ENCODE measurements around the gene EPB41.
"Not testable (repeated sequence)": the region's sequence is repeated elsewhere in the genome, so short reads cannot be mapped to it uniquely, and the experiment has no call there.

EPB41 gene

DNA sequence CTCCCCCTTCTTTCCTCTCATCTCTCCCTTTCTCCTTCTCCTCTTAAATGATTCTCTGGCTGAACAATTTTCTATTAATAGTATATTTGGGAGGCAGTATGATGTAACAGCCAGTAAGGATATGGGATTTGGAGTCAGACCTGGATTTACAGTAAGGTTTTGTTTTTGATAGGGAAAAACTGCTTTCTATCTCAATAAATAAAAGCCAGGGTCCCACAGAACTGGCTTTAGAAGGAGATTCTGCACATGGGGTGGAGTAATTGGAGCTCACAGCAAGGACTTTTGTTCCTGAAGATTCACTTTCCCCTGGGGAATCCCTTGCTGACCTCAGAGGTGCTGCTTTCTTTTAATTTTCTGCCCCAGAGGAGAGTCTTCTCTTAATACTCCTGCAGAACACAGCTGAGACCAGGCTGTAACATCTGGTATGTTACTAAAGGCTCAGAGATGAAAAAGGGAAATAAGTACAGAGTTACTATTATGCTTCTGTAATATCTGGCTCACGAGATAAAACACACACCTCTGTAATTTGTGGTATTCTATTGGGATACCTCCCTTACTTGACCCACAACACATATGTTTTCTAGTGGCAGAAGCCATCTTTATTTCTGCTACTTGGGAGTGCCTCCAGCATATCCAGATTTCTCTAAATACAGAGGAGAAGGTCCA, 13.4 kb downstream of the EPB41 start:
- no peak for DNase-seq (ENCODE audit: low read depth)

DNA sequence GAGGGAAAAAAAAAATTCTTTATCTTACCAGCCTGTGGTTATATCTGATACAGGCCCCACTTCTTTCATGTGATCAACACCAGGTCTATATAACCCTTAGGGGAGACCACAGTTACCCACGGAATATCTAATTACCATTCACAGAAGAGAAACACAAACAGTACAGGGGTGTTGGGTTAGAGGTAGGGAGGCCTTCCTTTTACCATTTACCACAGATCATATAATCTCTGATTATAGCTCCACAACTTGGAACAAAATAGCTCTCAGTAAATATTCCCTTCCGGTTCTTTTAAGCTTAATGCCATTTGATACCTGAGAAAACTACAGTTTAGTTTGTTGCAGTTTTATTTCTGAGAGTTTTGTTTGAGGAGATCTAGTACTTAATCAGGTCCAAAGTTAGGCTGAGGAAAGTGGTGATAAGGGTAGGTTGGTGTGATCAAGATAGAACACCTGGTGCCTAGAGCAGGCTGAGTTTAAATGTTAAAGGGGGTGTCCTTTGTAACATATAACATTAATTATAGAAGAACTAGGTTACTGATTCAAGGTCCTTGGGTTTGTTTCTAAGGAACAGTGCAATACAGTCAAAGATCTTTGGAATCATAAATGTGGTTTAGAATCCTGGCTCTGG, 14.1 kb downstream of the EPB41 start:
- no peak for DNase-seq (ENCODE audit: low read depth)

DNA sequence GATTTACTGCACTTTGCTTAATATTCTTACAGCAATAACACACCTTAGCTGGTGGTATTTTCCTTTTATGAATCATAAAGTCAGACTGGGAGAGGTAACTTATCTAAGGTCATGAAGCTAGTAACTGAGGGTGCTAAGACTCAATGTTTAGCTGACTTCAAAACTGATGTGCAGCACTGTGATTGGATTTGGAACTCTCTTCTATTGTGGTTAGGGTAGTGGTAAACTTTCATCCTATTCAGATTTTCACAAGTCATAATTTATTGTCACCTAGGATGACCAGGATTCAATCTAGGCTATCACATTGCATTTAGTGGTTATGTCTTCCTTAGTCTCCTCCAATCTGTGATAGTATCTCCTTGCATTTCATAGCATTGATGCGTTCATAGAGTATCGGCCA, 18.9 kb downstream of the EPB41 start:
- no peak for DNase-seq (ENCODE audit: low read depth)

DNA sequence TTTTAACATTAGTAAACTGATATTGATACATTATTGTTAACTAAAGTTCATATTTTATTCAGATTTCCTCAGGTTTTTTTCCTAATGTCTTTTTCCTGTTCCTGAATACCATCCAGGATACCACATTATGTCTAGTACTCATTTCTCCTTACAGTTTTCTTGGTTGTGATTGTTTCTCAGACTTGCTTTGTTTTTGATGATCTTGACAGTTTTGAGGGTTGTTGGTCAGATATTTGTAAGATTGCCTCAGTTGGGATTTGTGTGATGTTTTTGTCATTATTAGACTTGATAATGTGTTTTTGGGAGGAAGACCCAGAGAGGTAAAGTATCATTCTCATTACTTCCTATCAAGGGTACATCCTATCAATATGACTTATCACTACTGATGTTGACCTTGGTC, 19.5 kb downstream of the EPB41 start:
- no peak for DNase-seq (ENCODE audit: low read depth)

DNA sequence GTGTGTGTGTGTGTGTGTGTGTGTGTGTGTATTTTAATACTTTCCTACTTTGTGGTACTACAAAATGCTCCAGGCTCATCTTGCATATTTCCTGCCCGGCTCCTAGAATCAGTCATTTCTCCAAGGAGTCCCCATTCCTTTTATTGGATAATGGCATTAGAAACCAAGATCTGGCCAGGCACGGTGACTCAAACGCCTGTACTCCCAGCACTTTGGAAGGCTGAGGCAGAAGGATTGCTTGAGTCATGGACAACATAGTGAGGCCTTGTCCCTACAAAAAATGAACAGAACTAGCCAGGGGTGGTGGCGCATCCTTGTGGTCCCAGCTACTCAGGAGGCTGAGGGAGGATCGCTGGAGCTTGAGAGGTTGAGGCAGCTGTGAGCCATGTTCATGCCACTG, 20.3 kb downstream of the EPB41 start:
- no peak for DNase-seq (ENCODE audit: low read depth)

DNA sequence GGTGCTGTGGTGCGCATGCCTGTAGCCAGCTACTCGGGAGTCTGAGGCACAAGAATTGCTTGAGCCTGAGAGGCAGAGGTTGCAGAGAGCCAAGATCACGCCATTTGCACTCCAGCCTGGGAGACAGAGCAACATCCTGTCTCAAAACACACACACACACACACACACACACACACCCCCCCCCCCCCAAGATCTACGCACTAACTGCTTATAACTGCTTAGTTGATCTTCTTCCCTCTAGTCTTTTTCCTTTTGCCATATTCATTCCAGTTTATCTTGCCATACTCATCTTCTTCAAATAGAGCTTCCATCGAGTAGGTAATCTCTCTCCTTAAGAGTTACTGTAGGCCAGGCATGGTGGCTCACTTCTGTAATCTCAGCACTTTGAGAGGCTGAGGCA, 20.9 kb downstream of the EPB41 start:
- DNase-seq (ENCODE audit: low read depth) = no peak

DNA sequence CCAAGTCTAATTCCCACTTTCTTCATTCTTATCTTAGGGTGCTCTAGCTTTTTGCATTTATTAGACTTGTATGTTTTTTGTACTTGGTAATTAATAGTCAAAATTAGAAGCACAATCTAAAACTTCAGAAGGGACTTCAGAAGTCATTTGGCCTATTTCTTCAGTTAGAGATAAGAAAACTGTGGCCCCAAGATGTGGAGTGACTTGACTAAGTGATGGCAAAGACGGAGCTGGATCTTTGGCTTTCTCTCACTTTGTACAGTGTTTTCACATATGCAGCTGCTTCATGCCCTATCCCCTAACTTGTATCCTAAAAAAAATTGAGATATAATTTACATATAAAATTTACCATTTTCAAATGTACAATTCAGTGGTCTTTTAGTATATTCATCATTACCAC, 21.7 kb downstream of the EPB41 start:
- no peak for DNase-seq (ENCODE audit: low read depth)

DNA sequence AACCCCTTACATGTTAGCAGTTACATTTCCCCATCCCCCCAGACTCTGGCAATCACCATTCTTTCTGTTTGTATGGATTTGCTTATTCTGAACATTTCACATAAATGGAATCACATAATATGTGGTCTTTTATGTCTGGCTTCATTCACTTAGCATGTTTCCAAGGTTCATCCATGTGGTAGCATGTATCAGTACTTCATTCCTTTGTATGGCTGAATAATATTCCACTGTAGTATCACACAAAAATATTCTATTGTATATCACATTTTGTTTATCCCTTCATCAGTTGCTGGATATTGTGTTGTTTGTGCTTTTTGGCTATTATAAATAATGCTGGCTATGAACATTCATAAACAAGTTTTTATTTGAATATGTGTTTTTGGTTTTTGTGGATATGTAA, 22.2 kb downstream of the EPB41 start:
- DNase-seq (ENCODE audit: low read depth) = no peak

DNA sequence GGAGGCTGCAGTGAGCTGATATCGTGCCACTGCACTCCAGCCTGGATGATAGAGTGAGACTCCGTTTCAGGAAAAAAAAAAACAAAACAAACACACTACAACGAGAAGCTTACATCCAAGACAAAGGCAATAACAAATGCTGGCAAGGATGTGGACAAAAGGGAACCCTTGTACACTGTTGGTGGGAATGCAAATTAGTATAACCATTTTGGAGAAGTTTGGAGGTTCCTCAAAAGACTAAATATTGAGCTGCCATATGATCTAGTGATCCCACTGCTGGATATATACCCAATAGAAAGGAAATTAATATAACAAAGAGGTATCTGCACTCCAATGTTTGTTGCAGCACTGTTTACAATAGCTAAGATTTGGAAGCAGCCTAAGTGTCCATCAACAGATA, 29.2 kb downstream of the EPB41 start:
- not testable (repeated sequence) for DNase-seq (ENCODE audit: low read depth)

DNA sequence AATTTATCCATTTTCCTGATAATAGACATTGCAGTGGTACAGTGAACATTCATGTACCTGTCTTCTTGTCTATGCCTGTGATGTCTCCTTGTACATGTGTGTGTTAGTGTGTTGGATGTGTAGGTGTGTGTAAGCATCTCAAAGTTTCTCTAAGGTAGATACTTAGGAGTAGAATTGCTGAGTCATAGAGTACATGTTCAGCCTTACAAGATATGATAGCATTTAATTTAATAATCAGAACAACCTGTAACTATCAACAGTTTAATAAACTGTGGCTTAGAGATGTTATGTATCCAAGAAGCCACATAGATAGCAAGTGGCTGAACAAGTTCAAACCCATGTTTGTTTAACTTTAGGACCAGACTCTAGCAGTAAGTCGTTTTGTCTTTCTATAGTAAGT, 35.6 kb downstream of the EPB41 start:
- DNase-seq (ENCODE audit: low read depth) = no peak

DNA sequence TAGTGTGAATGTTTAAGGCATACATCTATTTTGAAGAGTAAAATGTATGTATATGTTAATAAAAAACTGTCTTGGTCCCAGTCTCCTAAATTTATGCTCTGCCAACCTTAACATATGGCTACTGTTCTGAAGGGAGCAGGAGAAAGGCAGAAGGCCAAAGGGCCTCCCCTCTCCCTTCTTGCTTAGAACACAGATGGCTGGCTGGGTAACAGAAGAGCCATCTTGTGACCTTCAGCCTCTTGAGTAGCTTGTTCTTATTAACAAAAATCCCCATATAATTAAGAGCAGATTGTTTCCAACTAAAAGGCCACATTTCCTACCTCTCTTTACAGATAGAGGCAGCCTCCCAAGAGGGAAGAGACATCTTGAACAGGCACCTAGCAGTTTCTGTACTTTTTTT, 36.1 kb downstream of the EPB41 start:
- no peak for DNase-seq (ENCODE audit: low read depth)

DNA sequence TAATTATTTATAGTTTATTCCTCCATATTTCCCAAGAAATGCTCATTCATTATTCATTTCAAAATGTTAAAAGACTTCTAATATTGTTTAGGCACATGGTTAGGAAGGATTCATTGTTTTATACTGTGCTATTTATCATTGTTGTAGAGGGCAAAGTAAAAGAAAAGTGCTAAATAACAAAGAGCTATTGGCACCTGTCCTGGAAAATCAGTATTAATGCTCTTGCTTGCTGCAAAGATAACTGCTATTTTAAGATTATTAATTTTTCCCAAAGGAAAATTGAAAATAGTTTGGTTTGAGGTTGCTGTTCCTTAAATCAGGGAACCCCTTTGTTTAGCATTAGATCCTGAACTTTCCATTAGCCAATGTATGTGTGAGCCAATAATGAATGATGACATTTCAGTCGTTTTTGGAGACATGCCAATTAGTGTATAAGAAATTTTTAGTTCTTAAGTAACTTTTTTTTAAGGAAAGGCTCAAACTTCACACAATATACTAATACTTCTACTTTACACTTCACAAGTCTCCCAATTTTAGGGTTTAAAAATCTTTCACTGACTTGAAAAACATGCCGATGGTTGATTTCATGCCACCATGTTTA, 39.9 kb downstream of the EPB41 start:
- DNase-seq (ENCODE audit: low read depth) = no peak

DNA sequence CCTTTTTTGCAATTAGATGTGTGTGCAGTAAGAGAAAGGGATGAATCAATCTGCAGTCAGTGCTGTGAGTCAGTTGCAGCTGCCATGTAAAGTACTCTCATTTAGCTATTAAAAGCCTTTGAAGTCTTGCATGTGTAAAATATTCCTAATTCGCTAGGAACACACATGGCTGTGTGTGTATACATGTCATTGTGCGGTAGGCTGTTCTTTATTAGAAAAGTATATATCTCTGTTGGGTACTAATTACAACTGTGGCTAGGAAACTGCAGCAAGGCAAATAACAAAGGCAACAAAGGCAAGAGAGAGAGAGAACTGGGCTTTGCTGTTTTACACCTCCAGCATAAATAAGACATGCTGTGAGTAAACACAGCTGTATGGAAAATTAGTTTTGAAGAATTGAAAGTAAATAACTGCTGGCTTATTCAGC, 41.7 kb downstream of the EPB41 start:
- no peak for DNase-seq (ENCODE audit: low read depth)

DNA sequence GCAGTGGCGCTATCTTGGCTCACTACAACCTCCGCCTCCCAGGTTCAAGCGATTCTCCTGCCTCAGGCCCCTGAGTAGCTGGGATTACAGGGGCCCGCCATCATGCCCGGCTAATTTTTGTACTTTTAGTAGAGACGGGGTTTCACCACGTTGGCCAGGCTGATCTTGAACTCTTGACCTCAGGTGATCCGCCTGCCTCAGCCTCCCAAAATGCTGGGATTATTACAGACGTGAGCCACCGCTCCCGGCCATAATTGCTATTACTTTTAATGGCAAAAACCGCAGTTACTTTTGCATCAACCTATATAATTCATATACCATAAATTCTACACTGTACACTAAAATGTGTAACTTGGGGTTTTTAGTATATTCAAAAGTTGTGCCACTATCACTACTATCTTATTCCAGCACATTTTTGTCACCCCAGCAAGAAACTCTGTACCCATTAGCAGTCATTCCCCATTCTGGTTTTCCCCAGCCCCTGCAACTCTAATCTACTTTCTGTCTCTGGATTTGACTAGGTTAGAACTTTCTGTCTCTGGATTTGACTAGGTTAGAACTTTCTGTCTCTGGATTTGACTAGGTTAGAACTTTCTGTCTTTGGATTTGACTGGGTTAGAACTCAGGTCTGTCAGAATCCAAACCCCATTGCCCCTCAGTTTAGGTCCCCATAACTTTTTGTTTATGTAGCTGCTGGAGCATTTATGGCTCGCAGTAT, 47.9 kb downstream of the EPB41 start:
- DNase-seq (ENCODE audit: low read depth) = not testable (repeated sequence)

DNA sequence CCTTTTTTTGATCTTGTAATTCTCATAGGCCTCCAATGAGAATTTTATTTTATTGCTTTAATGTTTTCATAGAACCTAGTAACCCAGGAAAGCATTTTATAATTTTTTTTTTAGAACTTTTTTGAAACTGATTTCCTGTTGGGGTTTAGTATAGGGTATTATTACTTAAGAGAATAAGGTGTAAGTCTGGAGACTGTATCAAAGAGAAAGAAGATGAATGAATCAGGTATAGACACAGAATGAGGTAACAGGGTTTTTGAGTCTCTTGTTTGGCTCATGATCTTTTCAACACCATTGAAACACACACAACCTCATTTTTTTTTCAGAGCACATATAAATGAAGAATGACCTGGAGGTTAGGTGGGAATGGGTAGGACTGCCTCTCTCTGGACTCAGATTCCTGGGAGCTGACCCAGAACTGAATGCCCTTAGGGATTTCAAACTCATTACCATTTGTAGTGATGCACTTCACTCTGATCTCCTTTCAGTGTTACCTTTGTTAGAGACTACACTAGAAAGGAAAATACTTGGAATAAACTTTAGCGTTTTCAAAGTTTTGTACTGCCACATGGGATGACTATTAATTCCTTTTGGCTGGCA, 51.0 kb downstream of the EPB41 start:
- no peak for DNase-seq (ENCODE audit: low read depth)

DNA sequence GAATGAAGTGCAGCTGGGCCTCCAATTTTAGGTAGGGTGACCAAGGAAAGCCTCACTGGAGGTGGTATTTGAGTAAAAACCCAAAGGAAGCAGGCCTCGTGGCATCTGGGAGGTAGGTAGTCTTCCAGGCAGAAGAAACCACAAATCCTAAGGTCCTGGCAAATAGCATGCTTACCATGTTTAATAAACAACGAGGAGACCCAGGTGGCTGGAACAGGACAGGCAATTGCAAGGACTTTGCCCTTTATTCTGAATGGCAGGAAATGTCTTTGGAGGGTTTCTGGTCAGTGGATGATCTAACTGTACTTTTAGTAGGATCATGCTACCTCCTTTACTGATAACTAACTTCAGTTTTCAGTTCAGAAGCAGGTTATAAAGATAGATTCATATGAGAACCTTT, 52.2 kb downstream of the EPB41 start:
- no peak for DNase-seq (ENCODE audit: low read depth)

DNA sequence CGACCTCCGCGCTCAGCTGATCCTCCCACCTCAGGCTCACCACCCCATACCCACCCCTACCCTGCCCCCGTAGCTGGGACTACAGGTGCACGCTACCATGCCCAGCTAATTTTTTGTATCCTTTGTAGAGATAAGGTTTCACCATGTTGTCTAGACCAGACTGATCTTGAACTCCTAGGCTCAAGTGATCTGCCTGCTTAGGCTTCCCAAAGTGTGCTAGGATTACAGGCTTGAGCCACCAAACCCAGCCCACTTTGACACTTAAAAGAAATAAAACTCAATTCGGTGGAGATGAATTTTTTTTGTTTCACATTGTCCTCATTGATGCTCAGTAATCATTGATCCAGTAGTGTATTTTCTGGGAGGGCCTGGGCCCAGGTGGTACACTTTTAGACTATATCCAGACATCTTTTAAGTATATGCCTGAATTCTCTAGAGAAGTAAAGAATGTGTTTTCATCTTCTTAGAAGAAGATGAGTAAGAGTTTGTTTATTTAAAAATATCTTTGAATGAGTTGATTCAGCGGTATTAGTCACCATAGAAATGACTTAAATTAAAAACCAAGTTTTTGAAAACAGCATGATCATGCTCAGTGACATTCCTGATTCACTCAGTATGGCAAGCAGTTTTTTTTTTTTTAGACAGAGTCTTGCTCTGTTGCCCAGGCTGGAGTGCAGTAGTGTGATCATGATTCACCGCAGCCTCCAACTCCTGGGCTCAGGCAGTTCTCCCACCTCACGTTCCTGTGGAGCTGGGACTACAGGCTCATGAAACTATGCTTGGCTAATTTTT, 57.8 kb downstream of the EPB41 start:
- DNase-seq (ENCODE audit: low read depth) = no peak

DNA sequence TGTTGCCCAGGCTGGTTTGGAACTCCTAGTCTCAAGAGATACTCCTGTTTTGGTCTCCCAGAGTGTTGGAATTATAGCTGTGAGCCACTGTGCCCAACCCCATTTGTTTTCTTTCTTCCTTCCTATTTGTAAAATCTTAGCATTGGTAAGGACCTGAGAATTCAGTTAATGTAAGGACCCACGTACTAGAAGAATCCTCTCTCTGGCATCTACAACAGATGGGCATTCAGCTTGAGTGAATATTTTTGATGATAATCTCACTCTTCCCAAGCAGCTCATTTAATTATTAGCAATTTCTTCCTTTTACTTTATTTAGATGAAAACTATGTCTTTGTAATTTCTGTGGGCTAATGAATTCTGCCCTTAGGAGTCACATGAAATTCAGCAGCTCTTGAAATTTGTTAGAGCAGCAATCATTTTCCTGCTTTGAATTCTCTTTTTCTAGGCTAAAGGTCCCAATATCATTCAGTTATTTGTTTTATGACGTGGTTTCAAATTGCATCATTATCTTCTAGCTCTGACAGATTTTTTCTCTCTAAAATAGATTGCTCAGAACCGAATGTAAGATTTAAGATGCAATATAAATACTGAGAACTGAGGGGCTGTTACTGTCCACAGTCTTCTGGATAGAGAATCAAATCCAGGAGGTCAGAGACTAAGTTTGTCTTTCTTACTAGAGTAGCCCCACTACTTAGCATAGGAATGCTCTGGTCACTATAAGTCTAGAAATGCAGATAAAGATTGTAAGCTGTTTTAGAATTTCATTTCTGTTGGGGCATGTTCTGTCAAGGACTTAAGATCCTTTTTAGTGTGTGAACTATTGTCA, 59.4 kb downstream of the EPB41 start:
- DNase-seq (ENCODE audit: low read depth) = no peak

DNA sequence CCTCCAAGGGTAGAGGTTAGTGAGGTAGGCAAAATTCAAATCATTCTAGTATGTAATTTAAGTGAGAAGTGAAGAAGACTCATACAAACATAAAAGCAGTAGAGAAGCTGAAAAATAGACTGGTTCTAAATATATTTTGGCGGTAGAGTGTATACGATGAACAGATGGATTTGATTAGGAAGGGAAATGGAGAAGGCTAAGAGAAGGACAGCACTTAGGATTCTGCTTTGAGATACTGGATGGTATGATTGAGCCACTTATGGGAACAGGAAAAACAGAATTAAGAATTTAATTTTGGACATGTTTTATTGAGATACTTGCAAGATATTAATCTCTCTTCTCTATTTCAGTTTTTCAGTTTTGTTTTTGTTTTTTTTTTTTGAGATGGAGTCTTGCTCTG, 60.1 kb downstream of the EPB41 start:
- no peak for DNase-seq (ENCODE audit: low read depth)

DNA sequence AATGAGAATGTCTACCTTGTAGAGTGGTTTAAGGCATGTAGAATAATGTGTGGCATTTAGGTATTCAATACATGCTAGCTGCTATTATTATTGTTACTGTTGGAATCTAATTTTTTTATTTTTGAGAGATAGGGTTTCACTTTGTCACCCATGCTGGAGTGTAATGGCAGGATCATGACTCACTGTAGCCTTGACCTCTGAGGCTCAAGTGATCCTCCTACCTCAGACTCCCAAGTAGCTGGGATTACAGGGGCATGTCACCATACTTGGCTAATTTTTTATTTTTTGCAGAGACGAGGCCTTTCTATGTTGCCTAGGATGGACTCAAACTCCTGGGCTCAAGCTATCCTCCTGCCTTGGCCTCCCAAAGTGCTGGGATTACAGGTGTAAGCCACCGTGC, 61.9 kb downstream of the EPB41 start:
- DNase-seq (ENCODE audit: low read depth) = no peak

DNA sequence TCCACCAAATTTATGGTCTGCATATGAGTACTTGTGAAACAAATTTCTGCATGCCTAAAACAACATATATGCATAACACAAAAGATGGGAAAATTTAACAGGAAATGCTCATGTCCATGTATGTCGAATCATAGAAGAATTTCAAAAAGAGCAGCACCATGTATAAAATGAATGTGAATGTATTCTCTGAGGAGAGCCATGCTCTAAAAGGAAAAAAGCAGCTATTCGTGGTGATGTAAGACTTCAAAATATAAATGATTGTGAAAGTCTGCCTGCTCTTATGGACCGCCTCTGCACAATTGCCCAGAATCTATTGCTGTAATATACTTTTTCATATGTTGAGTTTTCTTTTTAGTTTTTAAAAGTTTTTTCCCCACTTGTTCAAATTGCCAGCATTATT, 66.8 kb downstream of the EPB41 start:
- no peak for DNase-seq (ENCODE audit: low read depth)

All from stimulated activated CD4-positive, alpha-beta T cell treated with anti-CD3 and anti-CD28 coated beads, Interleukin-2, amount 100 ng/mL, for 4 hours (primary cell).